ENCODE data around the gene ULK4.
A peak's percentile ranks its signal among the peaks of the same experiment; 100 is the strongest.
"Not testable (repeated sequence)": the region's sequence is repeated elsewhere in the genome, so short reads cannot be mapped to it uniquely, and the experiment has no call there.

The ULK4 gene

DNA sequence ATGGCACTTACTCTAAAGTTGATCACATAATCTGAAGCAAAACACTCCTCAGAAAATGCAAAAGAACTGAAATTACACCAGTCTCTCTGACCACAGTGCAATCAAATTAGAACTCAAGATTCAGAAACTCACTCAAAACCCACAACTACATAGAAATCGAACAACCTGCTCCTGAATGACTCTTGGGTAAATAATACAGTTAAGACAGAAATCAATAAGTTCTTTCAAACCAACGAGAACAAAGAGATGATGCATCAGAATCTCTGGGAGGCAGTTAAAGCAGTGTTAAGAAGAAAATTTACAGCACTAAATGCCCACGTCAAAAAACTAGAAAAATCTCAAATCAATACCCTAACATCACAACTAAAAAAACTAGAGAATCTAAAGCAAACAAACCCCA lies 535.4 kb downstream of the ULK4 start:
- H3K4me3 ChIP-seq (ENCODE audit: low read depth, low read length) = no peak overlapping the region
- no peak for DNase-seq (ENCODE audit: low read depth)

DNA sequence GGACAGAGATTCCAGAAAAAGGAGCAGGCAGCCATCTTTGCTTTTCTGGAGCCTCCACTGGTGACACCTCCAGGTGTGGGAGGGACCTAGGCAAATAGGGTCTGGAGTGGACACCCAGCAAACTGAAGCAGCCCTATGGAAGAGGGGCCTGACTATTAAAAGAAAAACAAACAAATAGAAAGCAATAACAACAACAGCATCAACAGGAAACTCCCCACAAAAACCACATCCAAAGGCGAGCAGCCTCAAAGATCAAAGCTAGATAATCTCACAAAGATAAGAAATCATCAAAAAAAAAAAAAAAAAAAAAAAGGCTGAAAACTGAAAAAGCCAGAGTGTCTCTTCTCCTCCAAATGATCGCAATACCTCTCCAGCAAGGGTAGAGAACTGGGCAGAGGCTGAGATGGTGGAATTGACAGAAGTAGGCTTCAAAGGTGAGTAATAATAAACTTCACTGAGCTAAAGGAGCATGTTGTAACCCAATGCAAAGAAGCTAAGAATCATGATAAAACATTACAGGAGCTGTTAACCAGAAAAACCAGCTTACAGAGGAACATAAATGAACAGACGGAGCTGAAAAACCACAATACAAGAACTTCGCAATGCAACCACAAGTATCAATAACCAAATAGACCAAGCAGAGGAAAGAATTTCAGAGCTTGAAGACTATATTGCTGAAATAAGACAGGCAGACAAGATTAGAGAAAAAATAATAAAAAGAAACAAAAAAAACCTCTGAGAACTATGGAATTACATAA lies 537.2 kb downstream of the ULK4 start:
- H3K4me3 ChIP-seq (ENCODE audit: low read depth, low read length) = no peak overlapping the region
- no peak for DNase-seq (ENCODE audit: low read depth)

DNA sequence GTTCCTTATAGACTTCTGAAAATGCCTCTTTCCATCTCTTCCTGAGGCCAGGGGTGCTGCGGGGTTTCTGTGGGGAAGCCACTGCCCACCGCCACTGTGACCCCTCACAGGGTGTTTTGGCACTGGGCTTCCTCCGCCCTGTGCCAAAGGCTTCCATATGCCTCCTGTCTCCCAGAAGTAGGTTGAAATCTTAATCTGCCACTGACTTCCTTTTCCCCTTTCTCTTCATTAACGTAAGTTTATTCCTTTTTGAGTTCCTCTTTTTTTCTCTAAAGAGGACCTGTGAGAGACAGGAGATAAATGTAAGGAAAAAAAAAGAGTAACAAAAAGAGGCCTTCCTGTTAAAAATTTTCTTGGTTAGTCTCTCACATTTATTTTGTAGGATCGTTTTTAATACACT lies 542.1 kb downstream of the ULK4 start:
- H3K4me3 ChIP-seq (ENCODE audit: low read depth, low read length) = no peak overlapping the region

DNA sequence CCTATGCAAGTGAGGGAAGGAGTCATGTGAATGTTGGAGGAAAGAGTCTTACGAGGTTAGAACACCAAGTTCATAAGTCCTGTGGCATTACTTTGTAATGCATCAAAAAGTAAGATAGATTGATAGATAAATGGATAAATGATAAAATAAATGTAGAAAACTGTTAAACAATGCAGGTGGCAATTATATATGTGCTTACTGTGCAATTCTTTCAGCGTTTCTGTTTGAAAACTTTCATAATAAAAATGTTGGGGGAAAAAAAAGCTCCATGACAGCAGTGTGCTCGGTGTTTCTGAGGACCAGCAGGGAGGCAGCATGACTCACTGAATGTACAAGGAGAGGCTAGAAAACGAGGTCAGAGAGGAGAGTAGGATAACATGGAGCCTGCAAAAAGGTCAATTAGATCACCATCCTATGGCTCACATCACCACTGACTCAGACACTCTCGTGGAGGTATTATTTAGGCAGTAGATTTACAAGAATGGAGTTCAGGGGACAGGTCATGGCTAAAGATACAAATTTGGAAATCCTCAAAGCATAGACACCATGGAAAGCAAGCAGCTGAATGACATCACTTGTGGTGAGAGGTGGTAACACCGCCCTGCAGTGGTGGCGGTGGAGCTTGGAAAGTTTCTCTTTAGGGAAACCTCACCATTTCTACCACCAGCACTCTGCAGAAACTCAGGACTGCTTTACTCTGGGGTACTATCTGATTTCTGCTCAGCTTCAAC lies 542.8 kb downstream of the ULK4 start:
- peak; percentile 74 for DNase-seq (ENCODE audit: low read depth)
- no peak overlapping the region for H3K4me3 ChIP-seq (ENCODE audit: low read depth, low read length)

More for the DNA sequence above, 542.1 kb downstream of the ULK4 start:
- DNase-seq (ENCODE audit: low read depth) = no peak

DNA sequence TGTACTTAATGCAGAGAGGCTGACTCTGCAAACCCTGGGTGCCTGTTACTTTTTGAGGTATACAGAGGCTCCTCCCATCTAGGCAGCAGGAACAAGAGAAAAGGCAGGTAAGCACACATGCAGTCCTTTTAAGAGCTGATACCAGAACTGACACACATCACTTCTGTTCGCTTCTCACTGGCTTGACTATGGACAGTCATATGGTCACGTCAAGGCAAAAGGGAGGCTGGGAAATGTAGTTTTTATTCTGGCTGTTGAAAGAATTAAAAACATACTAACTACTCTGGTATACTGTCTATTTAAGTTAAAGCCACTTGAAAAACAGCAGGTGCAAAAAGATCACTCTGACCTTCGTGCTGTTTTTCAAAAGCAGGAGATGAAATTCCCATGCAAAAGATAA lies 544.3 kb downstream of the ULK4 start:
- H3K4me3 ChIP-seq (ENCODE audit: low read depth, low read length) = no peak overlapping the region
- no peak for DNase-seq (ENCODE audit: low read depth)

DNA sequence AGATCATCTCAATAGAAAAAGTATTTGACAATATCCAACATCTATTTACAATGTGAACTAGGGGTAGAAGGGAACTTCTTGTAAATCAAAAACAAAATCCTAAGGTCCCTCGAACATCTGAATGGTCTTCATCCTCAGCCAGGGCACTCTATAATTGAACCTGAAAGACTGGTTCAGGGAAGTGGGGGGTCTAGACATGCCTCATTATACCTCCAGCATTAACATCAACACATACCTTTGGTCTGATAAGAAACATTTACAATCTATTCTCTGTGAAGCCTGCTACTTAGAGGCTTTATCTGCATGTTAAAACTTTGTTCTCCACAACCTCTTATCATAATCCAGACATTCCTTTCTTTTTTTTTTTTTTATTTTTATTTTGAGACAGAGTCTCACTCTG lies 550.8 kb downstream of the ULK4 start:
- no peak for DNase-seq (ENCODE audit: low read depth)
- H3K4me3 ChIP-seq (ENCODE audit: low read depth, low read length) = no peak overlapping the region

DNA sequence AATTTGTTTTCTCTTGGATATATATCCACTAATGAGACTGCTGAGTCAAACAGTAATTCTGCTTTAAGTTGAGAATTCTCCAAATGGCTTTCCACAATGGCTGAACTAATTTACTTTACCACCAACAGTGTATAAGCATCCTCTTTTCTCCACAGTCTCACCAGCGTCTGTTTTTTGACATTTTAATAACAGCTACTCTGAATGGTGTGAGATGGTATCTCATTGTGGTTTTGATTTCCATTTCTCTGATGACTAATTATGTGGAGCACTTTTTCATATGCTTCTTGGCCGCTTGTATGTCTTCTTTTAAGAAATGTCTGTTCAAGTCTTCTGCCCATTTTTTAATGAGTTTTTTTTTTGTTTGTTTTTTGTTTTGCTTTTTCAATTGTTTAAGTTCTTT lies 556.4 kb downstream of the ULK4 start:
- no peak overlapping the region for H3K4me3 ChIP-seq (ENCODE audit: low read depth, low read length)
- DNase-seq (ENCODE audit: low read depth) = no peak

DNA sequence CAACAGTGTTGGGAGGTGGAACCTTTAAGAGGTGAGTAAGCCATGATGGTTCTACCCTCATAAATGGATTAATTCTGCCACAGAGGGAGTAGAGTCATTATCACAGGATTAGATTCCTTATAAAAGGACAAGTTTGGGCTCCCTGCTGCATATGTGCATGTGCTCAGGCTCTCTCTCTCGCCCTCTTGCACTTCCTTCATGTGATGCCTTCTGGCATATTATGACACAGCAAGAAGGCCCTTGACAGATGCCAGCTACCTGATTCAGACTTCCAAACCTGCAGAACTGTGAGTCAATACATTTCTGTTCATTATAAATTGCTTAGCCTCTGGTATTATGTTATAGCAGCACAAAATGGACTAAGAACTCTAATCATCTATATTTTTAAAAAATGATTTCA lies 557.3 kb downstream of the ULK4 start:
- H3K4me3 ChIP-seq (ENCODE audit: low read depth, low read length) = no peak overlapping the region
- no peak for DNase-seq (ENCODE audit: low read depth)

DNA sequence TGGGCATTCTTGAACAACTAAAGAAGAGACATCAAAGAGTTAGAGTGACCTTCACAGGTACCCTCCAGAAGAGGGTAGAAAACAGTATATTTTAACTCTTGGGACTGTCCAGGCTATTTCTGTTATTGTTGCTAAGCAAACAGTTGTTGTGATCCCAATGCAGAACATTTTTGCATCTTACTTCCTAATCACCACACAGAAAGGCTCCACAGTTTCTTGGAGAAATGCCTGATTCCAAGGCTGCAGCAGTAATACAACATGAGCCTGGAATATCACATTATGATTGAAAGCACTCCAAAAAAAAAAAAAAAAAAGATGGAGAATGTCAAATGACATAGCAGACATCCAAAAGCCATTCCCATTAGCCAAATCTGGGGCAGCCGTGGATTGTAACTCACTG lies 567.0 kb downstream of the ULK4 start:
- H3K4me3 ChIP-seq (ENCODE audit: low read depth, low read length) = no peak overlapping the region
- no peak for DNase-seq (ENCODE audit: low read depth)

DNA sequence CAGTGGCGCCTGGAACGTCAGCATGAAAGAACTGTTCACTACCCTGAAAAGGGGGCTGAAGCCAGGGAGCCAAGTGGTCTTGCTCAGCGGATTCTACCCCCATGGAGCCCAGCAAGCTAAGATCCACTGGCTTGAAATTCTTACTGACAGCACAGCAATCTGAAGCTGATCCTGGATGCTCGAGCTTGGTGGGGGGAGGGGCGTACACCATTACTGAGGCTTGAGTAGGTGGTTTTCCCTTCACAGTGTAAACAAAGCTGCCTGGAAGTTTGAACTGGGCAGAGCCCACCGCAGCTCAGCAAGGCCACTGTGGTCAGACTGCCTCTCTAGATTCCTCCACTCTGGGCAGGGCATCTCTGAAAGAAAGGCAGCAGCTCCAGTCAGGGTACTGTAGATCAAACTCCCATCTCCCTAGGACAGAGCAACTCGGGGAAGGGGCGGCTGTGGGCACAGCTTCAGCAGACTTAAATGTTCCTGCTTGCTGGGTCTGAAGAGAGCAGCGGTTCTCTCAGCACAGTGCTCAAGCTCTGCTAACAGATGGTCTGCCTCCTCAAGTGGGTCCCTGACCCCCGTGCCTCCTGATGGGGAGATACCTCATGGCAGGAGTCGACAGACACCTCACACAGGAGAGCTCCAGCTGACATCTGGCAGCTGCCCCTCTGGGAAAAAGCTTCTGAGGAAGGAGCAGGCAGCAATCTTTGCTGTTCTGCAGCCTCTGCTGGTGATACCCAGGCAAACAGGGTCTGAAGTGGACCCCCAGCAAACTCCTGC lies 591.0 kb downstream of the ULK4 start:
- DNase-seq (ENCODE audit: low read depth); H3K4me3 ChIP-seq (ENCODE audit: low read depth, low read length): not testable (repeated sequence)

DNA sequence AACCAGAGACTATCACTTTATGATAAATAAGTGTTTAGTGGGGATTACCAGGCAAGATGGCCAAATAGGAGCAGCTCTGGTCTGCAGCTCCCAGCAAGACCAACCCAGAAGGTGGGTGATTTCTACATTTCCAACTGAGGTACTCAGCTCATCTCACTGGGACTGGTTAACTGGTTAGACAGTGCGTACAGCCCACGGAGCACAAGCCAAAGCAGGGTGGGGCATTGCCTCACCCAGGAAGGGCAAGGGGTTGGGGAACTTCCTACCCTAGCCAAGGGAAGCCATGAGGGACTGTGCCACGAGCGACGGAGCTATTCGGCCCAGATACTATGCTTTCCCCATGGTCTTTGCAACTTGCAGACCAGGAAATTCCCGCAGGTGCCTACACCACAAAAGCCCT lies 591.6 kb downstream of the ULK4 start:
- H3K4me3 ChIP-seq (ENCODE audit: low read depth, low read length) = no peak overlapping the region
- DNase-seq (ENCODE audit: low read depth) = no peak

DNA sequence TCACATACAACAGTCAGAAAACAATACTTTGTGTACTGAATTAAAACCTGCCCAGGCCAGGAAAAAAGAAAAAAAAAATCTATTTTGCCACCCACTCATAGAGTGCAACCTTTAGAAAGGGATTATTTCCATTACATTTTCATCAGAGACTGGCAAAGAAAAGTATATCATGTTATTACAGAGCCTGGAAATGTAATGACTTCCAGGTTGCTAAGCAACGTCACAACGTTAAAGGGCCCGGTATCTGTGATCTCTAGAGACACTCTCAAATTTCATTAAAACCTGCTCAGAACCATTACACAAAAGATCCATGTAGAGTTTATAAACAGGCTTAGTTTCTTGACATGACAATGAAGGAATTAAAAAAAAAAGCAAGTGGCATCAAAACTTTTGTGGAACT lies 592.1 kb downstream of the ULK4 start:
- no peak for DNase-seq (ENCODE audit: low read depth)
- no peak overlapping the region for H3K4me3 ChIP-seq (ENCODE audit: low read depth, low read length)

DNA sequence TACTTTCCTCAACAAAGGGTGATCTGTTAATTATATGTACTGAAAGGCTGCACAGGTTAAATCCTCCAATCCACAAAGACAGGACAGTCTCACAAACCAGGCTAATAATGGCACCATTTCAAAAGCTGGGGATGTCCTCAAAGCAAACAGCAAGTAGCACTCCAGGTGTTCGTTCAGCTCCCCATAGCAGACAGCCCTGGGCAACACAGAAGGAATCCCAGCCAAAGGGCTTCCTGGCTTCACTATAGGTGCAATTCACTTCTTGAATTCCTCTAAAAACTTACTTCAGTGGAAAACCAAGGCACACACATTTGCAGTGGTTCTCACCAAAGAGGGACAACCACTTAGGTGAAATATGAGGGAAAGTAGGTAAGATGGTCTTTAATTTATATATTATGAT lies 595.9 kb downstream of the ULK4 start:
- no peak overlapping the region for H3K4me3 ChIP-seq (ENCODE audit: low read depth, low read length)
- no peak for DNase-seq (ENCODE audit: low read depth)

DNA sequence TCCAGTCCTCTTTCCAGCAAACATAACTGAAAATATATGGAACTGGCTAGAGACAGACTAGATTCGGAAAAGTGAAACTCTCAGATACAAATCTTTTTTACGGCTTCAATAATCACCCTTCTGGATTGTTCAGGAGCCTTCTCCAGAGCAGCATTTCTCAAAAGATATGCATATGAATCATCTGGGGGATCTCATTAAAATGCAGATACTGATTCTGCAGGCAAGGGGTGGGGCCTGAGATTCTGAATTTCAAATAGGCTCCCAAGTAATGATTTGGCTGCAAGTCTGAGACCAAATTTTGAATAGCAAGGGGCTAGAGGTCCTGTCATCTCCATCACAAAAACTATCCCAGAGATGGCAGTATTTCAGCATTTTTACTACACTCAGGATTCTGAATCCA lies 597.2 kb downstream of the ULK4 start:
- no peak overlapping the region for H3K4me3 ChIP-seq (ENCODE audit: low read depth, low read length)
- DNase-seq (ENCODE audit: low read depth) = no peak

DNA sequence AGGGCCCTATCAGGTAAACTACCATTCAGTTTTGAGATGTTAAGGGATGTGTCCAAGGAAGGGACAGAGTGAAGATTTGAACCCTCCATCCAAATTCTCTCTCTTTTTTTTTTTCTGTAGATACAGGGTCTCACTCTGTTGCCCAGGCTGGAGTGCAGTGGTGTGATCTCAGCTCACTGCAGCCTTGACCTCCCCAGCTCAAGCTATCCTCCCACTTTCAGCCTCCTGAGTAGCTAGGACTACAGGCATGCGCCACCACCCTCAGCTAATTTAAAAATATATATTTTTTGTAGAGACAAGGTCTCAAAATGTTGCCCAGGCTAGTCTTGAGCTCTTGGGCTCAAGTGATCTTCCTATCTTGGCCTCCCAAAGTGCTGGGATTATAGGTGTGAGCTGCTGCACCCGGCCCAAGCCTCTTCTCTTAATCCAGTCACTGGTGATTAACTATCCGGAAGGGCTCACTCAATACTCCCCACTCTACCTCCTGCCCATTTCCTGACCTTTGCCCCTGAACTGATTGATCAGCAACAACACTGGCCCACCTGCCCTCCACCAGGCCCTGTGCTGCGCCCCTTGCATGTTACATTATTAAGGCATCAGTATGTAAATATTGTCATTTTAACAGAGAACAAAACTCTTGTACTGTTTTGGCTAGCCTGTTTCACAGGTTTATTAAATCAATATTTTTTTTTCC lies 597.9 kb downstream of the ULK4 start:
- no peak for DNase-seq (ENCODE audit: low read depth)
- H3K4me3 ChIP-seq (ENCODE audit: low read depth, low read length) = no peak overlapping the region

DNA sequence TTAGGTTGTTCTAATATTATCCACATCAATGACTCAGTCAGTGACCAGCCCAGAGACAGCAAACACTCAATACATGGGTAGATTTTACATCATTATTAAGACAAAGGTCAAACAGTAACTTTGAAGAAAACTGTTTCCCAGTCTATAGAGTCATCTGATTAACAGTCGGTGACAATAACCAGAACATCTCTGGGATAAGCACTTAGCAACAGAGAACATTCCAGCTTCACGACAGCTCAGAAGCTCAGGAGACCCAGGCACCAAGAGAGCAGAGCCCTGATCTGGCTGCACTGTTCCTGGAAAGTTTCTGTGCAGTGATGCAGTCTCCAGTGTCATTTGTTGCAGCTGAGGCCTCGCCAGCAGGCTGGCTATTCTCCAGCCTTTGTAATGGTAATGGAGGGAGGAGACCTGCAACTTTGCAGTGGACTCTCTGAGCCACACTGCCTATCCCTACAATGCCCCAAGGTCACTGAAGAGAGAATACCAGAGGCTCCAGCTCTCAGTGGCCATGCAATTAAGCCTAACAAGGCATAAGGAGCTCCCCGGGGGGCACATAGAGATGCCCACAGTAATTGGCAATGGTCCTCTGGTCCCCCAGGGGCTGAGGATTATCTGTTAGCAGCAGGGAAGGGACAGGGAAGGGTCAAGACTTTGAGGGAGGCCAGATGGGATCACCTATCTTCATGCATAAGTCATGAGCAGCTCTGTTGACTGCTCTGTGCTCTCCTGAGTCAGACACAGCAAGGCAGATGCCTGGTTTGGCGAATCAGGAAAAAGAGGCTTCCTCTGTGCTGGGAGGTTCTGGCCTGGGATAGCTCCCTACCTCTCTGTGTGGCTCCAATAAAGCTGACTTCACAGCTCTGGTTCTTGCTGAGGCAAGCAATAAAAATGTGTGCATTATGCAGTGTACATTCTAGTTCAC lies 599.0 kb downstream of the ULK4 start:
- peak; percentile 26 for DNase-seq (ENCODE audit: low read depth)
- H3K4me3 ChIP-seq (ENCODE audit: low read depth, low read length) = no peak overlapping the region

DNA sequence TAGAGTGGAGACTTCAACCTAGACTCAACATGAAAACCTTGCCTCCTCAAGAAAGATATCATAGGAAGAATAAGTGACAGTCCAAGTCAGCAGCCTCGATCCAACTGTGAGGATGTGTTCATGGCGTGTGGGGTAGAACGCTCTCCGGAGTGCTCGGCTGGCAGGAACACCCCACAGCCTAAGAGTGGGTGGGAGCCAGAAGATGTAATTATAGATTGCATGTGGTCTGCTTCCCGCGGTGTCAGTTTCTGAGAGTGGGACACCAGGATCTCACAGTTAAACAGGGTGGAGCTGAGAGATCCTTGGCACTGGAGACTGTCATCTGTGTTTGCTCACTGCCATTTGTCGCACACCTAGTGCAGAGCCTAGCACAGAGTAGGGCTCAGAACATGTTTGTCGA lies 604.6 kb downstream of the ULK4 start:
- DNase-seq (ENCODE audit: low read depth) = no peak
- H3K4me3 ChIP-seq (ENCODE audit: low read depth, low read length) = no peak overlapping the region

DNA sequence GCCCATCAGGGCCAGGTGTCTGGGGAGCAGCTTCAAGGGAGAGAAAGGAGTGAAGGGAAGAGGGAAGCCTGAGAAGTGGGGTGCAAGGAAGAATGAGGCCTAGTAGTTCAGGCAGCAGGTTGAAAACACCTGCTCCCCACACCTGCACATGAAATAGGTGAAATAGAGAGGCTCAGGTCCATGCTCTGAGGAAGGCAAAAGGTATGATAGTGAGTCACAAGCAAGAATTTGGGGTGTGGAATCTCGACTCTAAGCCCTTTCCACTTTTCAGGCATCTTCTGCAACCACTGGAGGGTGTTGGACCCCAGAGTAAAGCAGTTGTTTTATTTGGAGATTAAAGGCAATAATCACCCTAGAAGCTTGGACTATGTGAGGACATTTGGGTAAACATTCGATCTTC lies 605.1 kb downstream of the ULK4 start:
- H3K4me3 ChIP-seq (ENCODE audit: low read depth, low read length) = no peak overlapping the region
- DNase-seq (ENCODE audit: low read depth) = no peak

DNA sequence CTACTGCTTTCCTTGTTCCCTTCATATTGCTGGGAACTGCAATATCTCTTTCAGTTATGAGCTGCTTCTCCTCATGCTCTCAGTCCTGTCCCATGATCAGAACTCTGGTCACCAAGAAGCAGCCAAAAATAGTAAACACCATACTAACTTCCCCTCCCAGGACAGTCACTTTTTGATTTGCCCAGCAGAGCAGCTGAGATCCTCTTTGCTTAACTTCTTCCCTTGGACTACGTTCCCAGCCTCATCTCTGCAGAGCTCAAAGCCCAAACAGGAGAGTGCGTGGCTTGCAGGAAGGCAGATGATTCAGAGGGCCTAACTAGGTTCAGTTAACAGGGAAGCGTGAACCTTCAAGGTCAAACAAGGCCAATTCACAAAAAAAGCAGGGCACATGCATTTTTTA lies 609.4 kb downstream of the ULK4 start:
- no peak overlapping the region for H3K4me3 ChIP-seq (ENCODE audit: low read depth, low read length)
- no peak for DNase-seq (ENCODE audit: low read depth)

Measured in skeletal muscle cell (primary cell).